GM21529 (cell line): Measurements from ENCODE around the gene COL4A1.
"Not testable (repeated sequence)": the region's sequence is repeated elsewhere in the genome, so short reads cannot be mapped to it uniquely, and the experiment has no call there.

Experiments used
- ATAC-seq: cut with Tn5 transposase; IDR thresholded peaks from one replicate; pipeline ENCODE4 v1.9.1; 2021; ENCODE audit not compliant: unreplicated experiment

COL4A1 gene

DNA sequence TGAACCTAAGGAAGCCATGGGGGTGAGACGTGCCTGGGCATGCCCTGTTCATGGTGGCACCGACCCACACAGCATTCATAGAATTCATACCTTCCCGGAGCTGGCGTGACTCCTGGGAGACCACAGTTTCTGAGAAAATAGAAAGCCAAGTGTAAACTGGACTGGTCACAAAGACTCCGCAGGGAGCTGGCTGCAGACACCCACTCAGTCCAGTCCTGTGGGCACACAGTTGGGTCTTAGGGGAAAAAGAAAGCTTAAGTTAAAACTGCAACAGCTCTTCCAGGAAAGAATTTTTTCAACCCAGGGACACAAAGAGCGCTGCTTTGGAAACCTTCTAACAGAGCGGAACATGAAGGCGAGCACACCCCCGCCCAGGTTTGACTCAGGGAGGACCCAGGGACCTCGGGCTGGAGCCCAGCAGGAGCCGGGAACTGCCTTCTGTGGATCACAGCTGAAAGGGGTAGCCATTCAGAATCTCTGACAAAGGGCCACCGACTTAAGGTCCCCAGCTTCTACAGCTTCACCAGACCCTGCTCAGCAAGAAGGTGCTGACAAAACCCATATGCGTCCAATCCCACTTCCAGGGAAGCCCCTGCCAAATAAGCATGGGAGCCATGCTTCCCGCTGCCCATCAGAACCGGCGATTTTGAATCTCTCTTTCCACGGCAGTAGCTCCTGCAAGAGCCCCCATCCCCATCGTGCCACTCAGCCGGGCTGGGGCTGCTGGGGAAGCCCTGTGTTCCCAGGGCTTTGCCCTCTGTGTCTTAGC, 183.7 kb downstream of the COL4A1 start:
- no peak for ATAC-seq

DNA sequence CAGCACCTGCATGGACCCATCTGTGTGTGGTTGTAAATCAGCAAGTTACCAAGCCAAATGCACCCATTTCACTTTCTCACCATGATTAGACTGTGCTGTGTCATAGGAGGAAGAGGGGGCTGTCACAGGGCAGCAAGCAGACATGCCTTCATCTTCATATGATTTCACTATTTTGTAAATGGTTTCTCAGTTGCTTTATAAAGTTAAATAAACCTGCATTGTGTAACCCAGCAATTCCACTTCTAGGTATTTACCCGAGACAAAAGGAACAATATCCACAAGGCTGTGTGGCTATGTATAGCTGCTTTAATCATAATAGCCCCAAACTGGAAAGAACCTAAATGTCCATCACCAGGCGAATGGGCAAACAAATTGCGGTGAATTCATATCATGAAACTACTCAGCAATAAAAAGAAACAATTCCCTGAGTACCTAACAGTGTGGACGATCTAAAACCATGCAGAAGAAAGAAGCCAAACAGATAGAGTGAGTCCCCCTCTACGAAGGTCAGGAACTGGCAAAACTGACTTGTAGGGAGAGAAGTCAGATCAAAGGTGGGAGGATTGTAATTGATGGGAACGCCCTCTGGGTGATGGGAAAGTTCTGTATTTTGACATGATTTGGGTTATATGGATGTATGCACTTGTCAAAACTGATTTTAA, 185.4 kb downstream of the COL4A1 start:
- ATAC-seq, result no peak

DNA sequence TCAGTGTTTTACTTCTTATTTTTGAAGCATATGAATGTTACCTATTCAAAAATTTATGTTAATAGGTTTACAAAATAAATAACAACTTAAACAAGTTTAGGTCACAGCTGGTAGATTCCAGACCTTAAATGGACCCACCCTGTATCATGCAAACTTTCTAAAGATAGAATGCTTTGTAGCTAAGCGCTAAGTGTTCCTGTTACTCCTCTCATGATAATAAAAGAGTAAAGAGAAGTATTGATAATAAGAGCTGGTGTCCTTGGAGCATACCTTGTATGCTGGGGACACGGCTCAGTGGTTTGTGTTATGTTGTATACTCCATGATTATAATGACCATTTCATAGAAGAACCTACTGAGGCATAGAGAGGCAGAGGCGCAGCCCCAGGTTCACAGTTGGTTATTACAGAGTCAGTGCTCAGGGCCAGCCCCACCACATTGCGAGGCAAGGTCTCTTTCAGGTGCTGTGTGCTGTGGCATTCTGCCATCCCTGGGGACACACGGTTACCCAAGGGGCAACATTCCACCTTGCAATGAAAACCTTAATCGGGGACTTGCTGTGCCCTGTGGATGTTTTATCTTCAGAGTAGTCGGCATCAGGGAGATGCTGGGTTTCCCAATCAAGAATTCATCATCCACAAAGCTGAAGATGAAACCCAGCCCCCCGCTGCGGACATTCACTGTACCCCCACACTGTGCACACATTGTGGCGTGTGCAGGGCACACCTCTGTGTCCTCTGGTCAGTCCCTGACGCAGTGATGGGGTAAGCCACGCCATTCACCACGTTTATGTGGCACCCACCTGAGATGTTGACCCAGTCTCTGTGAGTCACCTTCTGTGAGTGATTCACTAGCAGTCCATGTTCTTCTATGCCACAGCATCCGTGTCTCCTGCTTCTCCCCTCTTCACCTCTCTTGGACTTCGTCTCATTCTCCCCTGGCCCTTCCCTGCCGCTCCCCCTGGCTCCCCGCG, 186.7 kb downstream of the COL4A1 start:
- no peak for ATAC-seq

DNA sequence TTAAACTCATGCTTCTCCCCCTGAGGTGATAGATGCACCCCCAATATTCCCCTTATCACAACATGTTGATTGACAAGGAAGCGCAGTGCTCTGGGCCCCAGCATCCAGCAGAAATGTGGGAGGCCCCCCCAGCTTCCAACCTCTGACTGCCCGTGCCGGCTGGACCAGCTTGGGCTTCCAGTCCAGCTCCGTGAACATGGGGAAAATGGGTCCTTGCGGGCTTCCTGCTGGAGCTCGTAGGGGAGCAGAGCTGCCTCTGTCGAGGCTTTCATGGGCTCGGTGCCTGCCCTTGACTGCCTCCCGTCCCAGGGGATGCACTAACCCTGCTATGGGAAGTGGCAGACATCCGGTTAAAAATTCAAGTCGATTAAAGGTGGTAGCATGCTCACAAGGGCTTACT, 188.9 kb downstream of the COL4A1 start:
- ATAC-seq, result no peak

DNA sequence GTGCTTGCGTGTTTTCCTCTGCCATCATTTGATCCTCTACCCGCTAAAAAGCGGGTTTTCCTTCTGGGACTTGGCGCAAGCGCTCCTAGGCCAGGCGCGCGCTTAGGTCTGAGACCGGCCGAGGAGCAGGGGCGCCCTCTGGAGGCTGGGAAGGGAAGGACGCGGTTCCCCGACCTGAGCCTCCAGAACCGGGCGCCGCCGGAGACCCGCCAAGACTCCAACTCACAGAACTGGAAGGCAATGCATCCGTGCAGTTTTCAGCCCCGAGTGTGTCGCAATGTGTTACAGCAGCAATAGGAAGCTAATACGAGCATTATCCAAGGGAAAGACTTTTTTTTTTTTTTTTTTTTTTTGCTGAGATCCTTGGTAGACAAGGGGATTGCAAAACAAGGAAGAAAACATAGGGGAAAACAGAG, 190.9 kb downstream of the COL4A1 start:
- ATAC-seq, result no peak

DNA sequence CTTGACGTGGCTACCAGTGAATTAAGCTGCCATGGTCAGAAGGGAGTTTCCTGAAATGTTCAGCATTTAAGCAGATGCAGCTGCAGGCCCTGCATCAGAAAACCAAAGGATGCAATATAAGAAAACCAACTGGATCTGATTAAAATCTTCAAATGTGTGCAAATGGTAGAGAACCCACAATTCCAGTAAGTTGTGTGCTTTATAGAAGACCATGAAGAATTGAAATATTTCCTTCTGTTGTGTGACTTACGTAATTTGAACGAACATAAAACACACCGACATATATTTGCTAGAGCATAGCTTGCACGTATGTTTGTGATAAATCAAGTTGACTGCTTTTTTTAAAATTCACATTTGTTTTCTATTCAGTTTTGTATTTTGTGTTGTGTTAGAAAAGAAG, 191.4 kb downstream of the COL4A1 start:
- ATAC-seq, result no peak

DNA sequence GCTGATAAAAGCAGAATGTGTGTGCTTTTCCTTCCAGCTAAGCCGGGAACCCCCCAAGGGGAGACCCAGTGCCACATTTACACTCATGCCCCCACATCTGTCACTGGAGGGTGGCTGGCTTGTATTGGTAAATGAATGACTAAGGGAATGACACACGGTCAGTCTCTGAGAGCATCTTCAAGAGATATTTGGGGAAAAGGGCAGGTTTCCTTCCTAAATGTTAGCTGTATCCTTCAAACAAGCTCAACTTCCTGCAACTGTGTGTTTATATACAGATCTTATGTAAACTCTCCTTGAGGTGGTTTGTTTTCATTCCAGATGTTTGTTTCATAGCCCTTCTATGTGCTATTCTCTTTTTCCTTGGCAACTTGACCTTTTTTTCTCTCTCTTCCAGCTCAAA, 192.6 kb downstream of the COL4A1 start:
- no peak for ATAC-seq

DNA sequence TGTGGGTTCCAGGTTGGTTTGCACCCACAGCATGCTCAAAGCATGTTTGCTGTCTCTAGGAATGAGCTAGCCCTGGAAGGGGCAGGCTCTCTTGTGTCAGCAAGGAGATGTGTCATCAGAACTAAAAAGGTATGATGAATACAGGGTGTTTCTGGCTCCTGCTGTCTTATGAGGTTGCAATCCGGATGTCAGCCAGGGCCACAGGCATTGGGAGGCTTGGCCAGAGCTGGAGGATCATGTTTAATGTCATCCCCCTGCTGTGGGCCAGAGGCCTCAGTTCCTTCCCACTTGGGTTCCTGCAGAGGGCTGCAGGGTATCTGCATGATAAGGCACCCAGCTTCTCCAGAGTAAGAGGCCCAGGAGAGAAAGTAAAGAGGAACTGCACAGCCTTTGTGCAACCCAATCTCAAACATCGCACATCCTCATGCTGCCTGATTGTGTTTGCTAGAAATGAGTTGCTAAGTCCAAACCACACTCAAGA, 193.6 kb downstream of the COL4A1 start:
- no peak for ATAC-seq

DNA sequence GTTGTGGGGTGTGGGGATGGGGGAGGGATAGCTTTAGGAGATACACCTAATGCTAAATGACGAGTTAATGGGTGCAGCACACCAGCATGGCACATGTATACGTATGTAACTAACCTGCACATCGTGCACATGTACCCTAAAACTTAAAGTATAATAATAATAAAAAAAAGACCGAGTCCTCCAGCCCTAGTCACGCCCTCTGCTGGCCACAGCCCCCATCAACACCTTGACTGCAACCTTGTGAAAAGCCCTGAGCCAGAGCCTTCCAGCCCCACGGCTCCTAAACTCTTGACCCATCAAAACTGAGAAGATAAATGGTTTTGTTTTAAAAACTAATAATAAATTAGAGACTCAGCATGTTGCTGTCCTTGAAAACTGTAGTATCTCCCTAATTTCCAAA, 194.6 kb downstream of the COL4A1 start:
- ATAC-seq, result not testable (repeated sequence)

DNA sequence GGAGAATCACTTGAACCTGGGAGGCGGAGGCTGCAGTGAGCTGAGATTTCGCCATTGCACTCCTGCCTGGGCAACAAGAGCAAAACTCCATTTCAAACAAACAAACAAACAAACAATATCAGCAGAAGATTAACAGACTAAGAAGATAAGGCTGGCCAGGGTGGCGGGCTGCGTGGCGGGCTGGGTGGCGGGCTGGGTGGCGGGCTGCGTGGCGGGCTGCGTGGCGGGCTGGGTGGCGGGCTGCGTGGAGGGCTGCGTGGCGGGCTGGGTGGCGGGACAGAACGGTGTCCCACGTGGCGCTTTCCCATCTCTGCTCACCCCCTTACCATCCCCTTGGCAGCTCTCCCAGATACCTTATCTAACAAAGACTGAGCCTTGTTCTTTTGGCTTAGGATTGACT, 196.2 kb downstream of the COL4A1 start:
- ATAC-seq, result no peak

DNA sequence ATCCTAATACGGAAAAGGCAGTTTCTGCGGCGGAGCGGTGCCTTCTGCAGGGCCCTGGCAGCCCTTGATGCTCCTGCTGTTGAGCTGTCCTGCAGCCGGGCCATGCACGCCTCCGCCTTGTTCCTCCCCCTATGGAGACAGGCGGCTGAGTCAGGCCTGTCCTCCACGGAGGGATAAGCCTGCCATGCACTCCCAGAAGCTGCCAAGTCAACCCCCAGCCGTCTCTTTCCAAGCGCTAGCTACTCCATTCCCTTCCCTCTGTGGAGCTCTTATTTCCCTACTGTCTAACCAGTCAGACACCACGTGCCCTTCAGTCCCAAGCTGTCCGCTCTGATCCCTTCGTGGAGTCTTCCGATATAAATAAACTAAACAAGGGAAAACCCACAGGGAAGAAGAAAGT, 197.0 kb downstream of the COL4A1 start:
- ATAC-seq, result no peak

DNA sequence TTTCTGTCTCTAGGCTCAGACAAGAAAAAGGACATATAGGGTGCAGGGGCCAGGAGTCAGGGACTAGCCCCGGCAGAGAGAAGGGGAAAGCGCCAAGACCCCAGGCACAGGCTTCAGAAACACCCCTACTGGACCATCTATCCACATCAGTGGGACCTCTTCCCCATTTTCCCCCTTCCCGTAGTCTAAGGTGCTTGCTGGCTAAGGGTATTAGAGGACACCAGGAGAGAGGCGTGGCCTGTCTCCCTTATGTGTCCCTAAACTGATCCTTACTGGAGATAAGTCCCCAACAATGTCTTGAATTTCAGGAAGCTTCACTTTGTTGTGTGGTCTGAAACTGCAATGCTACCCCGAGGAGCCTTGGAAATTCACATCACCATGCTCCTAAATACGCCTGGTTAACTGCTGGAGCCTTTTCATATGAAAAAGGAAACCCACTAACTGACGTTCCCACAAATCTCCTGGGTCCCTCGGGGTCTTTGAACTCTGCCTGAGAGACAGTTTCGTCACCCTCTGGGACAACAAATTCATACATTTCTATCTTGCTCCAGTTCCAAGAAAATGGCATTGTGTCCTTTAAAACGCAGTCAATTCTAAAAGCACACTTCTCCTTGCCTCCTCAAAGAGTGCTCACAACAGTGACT, 197.7 kb downstream of the COL4A1 start:
- ATAC-seq, result no peak

DNA sequence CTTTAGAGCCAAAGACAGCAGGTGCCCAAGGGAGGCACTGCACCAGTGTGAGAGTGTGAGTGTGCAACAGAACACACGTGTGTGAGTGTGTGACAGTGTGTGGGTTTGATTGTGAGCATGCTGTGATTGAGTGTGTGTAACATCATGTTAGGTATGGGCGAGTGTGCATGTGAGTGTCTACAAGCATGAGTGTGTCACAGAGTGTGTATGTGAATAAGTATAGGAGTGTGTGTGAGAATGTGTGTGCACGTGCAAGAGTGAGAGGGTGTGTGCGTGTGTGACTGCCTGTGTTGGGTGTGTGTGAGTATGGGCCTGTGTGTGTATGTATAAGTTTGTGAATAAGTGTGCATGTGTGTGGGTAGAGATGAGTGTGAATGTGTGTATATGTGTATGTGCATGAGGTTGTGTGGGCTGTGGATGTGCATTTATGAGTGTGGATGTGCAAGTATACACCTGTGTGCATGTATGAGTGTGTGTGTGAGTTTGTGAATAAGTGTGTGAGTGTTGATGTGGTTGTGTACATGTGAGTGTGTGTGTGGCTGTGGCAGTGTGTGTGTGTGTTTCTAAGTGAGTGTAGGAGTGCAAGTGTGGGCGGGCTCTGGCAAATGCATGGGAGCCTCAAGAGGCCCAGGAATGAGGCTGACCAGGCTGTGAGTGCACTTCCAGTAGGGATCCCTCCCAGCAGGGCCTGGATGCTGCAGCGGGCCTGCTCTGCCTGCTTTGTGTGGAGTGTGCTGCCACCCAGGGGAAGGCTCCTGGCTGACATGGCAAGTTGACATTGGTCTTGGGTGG, 198.4 kb downstream of the COL4A1 start:
- ATAC-seq, result no peak

DNA sequence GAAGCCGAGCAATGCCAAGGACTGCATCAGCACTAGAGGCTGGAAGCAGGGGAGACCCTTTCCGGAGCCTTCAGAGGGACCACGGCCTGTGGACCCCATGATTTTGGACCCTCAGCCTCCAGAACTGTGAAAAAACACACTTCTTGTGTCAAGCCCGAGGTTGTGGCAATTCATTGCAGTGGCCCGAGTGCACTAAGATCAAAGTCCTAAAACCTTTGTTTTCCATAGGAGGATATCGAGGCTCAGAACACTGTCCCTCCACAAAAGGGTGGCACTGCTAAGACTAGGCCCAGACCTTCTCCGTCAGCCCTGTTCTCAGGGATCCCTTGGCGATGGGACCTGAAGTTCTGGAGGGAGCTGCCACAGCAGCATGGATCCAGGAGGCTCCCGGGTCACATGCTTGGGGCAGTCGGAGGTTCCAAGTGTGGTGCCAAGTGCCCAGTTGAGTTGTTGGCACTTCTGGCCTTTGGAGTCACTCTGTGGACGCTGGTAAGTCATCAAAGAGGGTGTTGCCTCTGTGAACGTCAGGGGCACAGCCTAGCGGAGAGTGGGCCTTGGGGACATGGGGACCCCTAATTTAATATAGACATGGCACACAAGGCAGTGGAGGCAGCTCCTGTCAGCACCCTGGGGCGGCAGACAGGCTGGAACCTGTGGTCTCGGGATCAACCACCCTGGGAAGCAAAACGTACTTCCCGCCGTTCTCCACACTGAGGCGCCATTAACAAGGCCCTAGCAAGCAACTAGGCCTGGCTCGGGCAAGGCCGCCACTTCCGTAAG, 199.2 kb downstream of the COL4A1 start:
- no peak for ATAC-seq

DNA sequence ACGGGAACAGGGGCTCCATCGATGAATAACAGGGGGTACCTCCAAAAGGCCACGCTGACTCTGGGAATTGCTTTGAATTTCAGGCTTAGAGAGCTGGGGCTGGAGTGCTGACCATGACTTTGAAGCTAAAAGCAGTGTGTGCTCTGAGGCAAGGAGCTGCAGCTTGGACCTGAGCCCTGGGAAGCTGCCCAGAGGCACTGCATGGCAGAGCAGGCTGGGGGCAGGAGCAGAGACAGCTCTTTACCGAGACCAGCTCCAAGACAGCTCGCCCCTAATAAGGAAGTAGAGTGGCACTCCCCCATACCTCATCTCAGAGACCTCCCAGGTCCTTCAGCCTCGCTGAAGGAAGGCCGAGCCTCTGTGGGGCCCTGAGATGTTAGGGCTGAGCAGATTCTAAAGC, 200.2 kb downstream of the COL4A1 start:
- ATAC-seq, result no peak

DNA sequence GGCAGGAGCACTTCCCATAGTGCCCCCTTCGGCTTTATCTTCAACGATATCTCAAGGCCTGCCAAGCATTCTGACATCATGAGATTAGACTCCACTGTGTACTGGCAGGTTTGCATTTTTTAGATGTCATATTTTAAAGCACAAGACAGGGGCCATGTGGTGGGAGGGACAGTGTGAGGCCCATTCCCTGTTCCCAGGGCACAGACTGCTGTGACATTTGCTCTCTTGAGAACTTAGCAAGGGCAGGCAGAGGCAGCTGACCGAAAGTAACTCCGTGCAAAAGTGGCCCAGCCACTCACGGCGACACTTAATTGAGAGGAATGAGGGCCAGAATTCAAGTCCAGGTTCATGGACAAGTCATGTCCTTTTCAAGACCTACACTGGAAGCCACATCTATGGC, 201.8 kb downstream of the COL4A1 start:
- ATAC-seq, result no peak

DNA sequence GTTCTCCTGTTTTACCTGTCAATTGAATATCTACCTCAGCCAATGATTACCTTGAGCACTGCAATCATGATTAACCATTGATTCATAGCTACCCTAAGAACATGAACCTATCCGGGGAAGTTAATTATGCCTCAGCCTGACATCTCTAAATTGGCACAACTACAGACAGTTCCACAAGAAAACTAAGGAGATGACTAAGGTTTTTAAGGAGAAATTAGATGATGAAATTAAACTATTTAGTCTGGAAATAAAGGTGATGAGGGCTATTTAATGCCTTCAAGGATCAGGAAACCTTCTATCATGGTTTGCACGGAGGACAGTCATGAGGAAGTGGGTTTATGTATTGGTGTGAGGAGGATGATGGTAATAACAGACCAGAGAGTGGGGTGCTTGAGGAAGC, 203.4 kb downstream of the COL4A1 start:
- ATAC-seq, result no peak

DNA sequence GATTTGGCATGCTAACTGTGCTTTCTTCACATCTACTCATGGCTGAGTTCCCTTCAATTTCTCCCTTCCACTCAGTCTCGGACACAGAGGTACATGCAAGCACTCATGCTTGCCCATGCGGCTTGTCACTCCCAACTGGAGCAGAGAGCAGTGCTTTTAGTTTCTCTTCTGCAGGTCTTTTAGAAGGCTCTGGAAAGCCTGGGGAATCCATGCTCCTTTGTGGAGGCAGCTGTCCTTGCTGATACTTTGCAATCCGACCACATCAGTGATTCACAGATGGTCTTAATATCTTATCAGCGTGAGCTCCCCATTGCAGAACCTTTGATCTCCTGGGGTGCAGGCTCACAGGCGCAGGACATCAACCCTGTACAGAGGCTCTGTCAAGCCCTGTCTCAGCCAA, 203.9 kb downstream of the COL4A1 start:
- ATAC-seq, result no peak

DNA sequence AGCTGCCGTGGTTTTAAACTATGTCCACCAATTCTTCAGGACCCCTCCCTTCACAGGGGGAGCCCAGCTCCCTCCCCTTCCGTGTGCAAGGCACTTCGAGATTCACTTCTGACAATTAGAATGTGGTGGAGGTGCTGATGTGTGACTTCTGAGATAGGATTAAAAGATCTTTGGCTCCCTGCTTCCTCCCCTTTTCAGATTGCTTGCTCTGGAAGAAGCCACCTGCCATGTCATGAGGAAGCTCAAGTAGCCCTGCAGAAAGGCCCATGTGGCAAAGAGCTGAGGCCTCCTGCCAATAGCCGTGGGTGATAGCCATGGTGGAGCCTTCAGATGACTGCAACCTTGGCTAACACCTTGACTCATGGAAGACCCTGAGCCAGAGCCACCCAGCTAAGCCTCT, 204.9 kb downstream of the COL4A1 start:
- no peak for ATAC-seq
